ACC112 (cell line): Measurements from ENCODE around the gene KPNA5.
A peak's percentile ranks its signal among the peaks of the same experiment; 100 is the strongest.
"Not testable (repeated sequence)": the region's sequence is repeated elsewhere in the genome, so short reads cannot be mapped to it uniquely, and the experiment has no call there.

Experiments used
- H2AFZ ChIP-seq: fragments of 200-600 bp; sonication (generic); one replicate; pipeline ENCODE4 v1.6.0; 2017; ENCODE audit warnings: antibody characterized with exemption, low read length; ENCODE audit not compliant: unreplicated experiment
- H3K27ac ChIP-seq: fragments of 200-600 bp; sonication (generic); 2 replicates; pipeline ENCODE4 v1.5.1; 2014; ENCODE audit warnings: low read depth, mild to moderate bottlenecking, antibody characterized with exemption, low read length, moderate library complexity
- H3K27me3 ChIP-seq: fragments of 200-600 bp; sonication (generic); 2 replicates; pipeline ENCODE4 v1.6.1; 2014; ENCODE audit warnings: mild to moderate bottlenecking, antibody characterized with exemption, low read length, moderate library complexity, mixed read lengths; ENCODE audit not compliant: insufficient read depth
- H3K36me3 ChIP-seq: fragments of 200-600 bp; sonication (generic); 2 replicates; pipeline ENCODE4 v1.6.1; 2016; ENCODE audit warnings: mild to moderate bottlenecking, antibody characterized with exemption, low read length, moderate library complexity, mixed read lengths; ENCODE audit not compliant: insufficient read depth
- H3K4me1 ChIP-seq: fragments of 200-600 bp; sonication (generic); one replicate; pipeline ENCODE4 v1.6.1; 2016; ENCODE audit warnings: low read length, mixed read lengths; ENCODE audit not compliant: insufficient read depth, unreplicated experiment, control insufficient read depth
- H3K4me3 ChIP-seq: fragments of 200-600 bp; sonication (generic); 2 replicates; pipeline ENCODE4 v1.5.1; 2014; ENCODE audit warnings: mild to moderate bottlenecking, low read depth, low read length
- H3K79me2 ChIP-seq: fragments of 200-600 bp; sonication (generic); one replicate; pipeline ENCODE4 v1.6.0; 2016; ENCODE audit warnings: low read length; ENCODE audit not compliant: control insufficient read depth, unreplicated experiment, insufficient read depth

The KPNA5 gene

GRCh38 chr6:116666869-116667268 lies 14.1 kb upstream of the KPNA5 start:
- H3K4me1 ChIP-seq, result peaks cover 16% of the 10 kb centered on the region
- no peak overlapping the region for H2AFZ ChIP-seq
- H3K27ac ChIP-seq, result no peak overlapping the region
- peak overlapping the region; percentile 72 for H3K4me3 ChIP-seq
- peaks cover 62% of the 10 kb centered on the region for H3K79me2 ChIP-seq
- H3K36me3 ChIP-seq, result no peaks in the 10 kb centered on the region
- no peaks in the 10 kb centered on the region for H3K27me3 ChIP-seq

- Histone ChIP-seq H3K27ac (no peak overlapping the region), H3K36me3 (no peaks in the 10 kb centered on the region), H3K27me3 (no peaks in the 10 kb centered on the region), H2AFZ (peak overlapping the region; percentile 95), H3K4me1 (peaks cover 16% of the 10 kb centered on the region), H3K4me3 (peak overlapping the region; percentile 93), H3K79me2 (peaks cover 54% of the 10 kb centered on the region)
Measured at GRCh38 chr6:116667623-116668022, 13.4 kb upstream of the KPNA5 start.

GRCh38 chr6:116672306-116672705 lies 8.7 kb upstream of the KPNA5 start:
- H3K79me2 ChIP-seq, result peaks cover 12% of the 10 kb centered on the region
- no peaks in the 10 kb centered on the region for H3K36me3 ChIP-seq
- H2AFZ ChIP-seq, result no peak overlapping the region
- H3K4me1 ChIP-seq, result no peaks in the 10 kb centered on the region
- no peaks in the 10 kb centered on the region for H3K27me3 ChIP-seq
- H3K27ac ChIP-seq, result no peak overlapping the region
- no peak overlapping the region for H3K4me3 ChIP-seq

GRCh38 chr6:116676021-116676420 lies 5.0 kb upstream of the KPNA5 start:
- Histone ChIP-seq H3K36me3 (no peaks in the 10 kb centered on the region), H3K27me3 (no peaks in the 10 kb centered on the region), H3K4me3 (no peak overlapping the region), H3K4me1 (no peaks in the 10 kb centered on the region), H3K27ac (no peak overlapping the region), H3K79me2 (no peaks in the 10 kb centered on the region), H2AFZ (no peak overlapping the region)

- Histone ChIP-seq H3K79me2 (peaks cover 29% of the 10 kb centered on the region), H3K4me3 (peak overlapping the region; percentile 83), H3K4me1 (no peaks in the 10 kb centered on the region), H3K27me3 (no peaks in the 10 kb centered on the region), H3K36me3 (no peaks in the 10 kb centered on the region; the same call in 1 of the 2 replicates), H3K27ac (no peak overlapping the region), H2AFZ (peak overlapping the region; percentile 10)
Measured at GRCh38 chr6:116682334-116682712, 1.3 kb downstream of the KPNA5 start.

GRCh38 chr6:116685437-116685993 lies 4.5 kb downstream of the KPNA5 start:
- no peaks in the 10 kb centered on the region for H3K27me3 ChIP-seq
- no peak overlapping the region for H2AFZ ChIP-seq
- H3K36me3 ChIP-seq, result no peaks in the 10 kb centered on the region; the same call in 1 of the 2 replicates
- no peaks in the 10 kb centered on the region for H3K4me1 ChIP-seq
- no peak overlapping the region for H3K4me3 ChIP-seq
- H3K27ac ChIP-seq, result no peak overlapping the region
- H3K79me2 ChIP-seq, result peaks cover 42% of the 10 kb centered on the region

- not testable (repeated sequence) for H3K27me3 ChIP-seq, H3K27ac ChIP-seq, H3K36me3 ChIP-seq, H2AFZ ChIP-seq, H3K4me1 ChIP-seq, H3K4me3 ChIP-seq
- H3K79me2 ChIP-seq, result peaks cover 42% of the 10 kb centered on the region
Measured at GRCh38 chr6:116686475-116687101, 5.6 kb downstream of the KPNA5 start.

GRCh38 chr6:116691154-116691553 lies 10.1 kb downstream of the KPNA5 start:
- Histone ChIP-seq H3K27ac (no peak overlapping the region), H3K79me2 (peaks cover 22% of the 10 kb centered on the region), H3K4me1 (no peaks in the 10 kb centered on the region), H3K36me3 (0 out of 2 replicates have a peak, but pooled peaks cover 10% of the 10 kb centered on the region), H3K27me3 (no peaks in the 10 kb centered on the region), H3K4me3 (no peak overlapping the region), H2AFZ (no peak overlapping the region)

GRCh38 chr6:116692873-116693272 lies 11.9 kb downstream of the KPNA5 start:
- not testable (repeated sequence) for H3K4me1 ChIP-seq, H3K27me3 ChIP-seq, H3K36me3 ChIP-seq, H3K79me2 ChIP-seq, H3K4me3 ChIP-seq, H2AFZ ChIP-seq, H3K27ac ChIP-seq

- H3K27me3 ChIP-seq, H3K4me3 ChIP-seq, H3K36me3 ChIP-seq, H3K27ac ChIP-seq, H3K79me2 ChIP-seq, H2AFZ ChIP-seq, H3K4me1 ChIP-seq: not testable (repeated sequence)
Measured at GRCh38 chr6:116693275-116693674, 12.3 kb downstream of the KPNA5 start.

GRCh38 chr6:116695401-116695800 lies 14.4 kb downstream of the KPNA5 start:
- no peaks in the 10 kb centered on the region for H3K4me1 ChIP-seq
- 0 out of 2 replicates have a peak, but pooled peaks cover 10% of the 10 kb centered on the region for H3K36me3 ChIP-seq
- H3K4me3 ChIP-seq, result 0 out of 2 replicates have a peak overlapping the region, but pooled peaks have one; percentile 23
- H3K27ac ChIP-seq, result no peak overlapping the region
- H3K79me2 ChIP-seq, result no peaks in the 10 kb centered on the region
- no peak overlapping the region for H2AFZ ChIP-seq
- no peaks in the 10 kb centered on the region for H3K27me3 ChIP-seq
